ENCODE measurements around the gene BRIP1. TPM values are rescaled to one million over a fixed set of nuclear protein-coding genes. Genes with fewer than 3 reads are reported as not detected.

The BRIP1 gene
- total RNA-seq, 4 donors from 2014 or later, result 0.80 to 2.4 (median 0.93) TPM

GRCh38 chr17:61856035-61856434 is 7.3 kb downstream of the BRIP1 start:
- H3K4me3 ChIP-seq (ENCODE audit: low read depth, poor library complexity, severe bottlenecking), result no peak overlapping the region
- intact Hi-C loops (cut with DNase I; ENCODE audit: low total_unique reads), result no loop called here
- DNase-seq (ENCODE audit: low spot score in 2 of 2), result no peak
- 97 to 98% methylated on average over 1 of the region's 1 CpG for WGBS, 2 donors
- TF ChIP-seq, protein P1, sequence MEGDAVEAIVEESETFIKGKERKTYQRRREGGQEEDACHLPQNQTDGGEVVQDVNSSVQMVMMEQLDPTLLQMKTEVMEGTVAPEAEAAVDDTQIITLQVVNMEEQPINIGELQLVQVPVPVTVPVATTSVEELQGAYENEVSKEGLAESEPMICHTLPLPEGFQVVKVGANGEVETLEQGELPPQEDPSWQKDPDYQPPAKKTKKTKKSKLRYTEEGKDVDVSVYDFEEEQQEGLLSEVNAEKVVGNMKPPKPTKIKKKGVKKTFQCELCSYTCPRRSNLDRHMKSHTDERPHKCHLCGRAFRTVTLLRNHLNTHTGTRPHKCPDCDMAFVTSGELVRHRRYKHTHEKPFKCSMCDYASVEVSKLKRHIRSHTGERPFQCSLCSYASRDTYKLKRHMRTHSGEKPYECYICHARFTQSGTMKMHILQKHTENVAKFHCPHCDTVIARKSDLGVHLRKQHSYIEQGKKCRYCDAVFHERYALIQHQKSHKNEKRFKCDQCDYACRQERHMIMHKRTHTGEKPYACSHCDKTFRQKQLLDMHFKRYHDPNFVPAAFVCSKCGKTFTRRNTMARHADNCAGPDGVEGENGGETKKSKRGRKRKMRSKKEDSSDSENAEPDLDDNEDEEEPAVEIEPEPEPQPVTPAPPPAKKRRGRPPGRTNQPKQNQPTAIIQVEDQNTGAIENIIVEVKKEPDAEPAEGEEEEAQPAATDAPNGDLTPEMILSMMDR (IDR thresholded peaks at IDR 0.05), result no peak
- TF ChIP-seq POLR2A (IDR thresholded peaks at IDR 0.05), result no peak

DNA sequence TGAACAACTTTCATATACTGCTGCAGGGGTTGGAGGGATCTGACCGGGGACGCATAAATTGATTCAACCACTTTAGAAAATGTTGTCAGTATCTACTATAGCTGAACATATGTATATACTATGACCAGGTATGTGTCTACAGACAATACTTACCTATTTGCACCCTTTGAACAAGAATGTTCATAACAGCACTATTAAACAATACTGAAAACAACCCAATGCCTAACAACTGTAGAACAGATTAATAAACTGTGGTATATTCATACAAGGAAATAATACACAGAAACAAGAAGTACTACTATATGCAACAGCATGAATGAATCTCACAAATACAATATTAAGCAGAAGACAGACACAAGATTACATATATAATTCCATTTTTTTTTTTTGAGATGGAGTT is 10.5 kb downstream of the BRIP1 start:
- DNase-seq (ENCODE audit: low spot score in 2 of 2), result no peak
- intact Hi-C loops (cut with DNase I; ENCODE audit: low total_unique reads), result no loop called here
- no peak overlapping the region for H3K4me3 ChIP-seq (ENCODE audit: low read depth, poor library complexity, severe bottlenecking)
- WGBS, 2 donors, result 96 to 97% methylated on average over 2 of the region's 2 CpGs
- TF ChIP-seq, protein P1 (IDR thresholded peaks at IDR 0.05), result no peak
- TF ChIP-seq POLR2A (IDR thresholded peaks at IDR 0.05), result no peak

DNA sequence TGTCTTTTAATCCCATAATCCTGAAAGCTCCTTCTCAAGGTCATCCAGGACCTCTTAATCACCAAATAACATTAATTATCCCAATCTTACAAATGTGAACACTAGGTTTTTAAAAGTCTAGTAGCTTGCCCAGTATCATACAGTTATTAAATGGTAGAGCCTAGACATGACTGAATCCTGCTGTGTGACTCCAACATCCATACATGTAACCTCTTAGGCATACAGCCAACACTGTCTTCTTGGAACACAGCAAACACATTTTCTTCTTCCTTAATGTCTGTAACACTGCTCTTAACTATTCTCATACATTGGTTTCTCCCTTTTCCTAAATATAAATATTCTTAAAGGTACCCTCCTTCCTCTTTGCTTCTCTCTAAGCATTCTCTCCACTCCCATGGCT is 13.7 kb downstream of the BRIP1 start:
- DNase-seq (ENCODE audit: low spot score in 2 of 2), result no peak
- no peak overlapping the region for H3K4me3 ChIP-seq (ENCODE audit: low read depth, poor library complexity, severe bottlenecking)
- intact Hi-C loops (cut with DNase I; ENCODE audit: low total_unique reads), result no loop called here
- TF ChIP-seq, protein P1 (IDR thresholded peaks at IDR 0.05), result no peak
- no peak for TF ChIP-seq POLR2A (IDR thresholded peaks at IDR 0.05)

- H3K4me3 ChIP-seq (ENCODE audit: low read depth, poor library complexity, severe bottlenecking), result no peak overlapping the region
- DNase-seq (ENCODE audit: low spot score in 2 of 2), result no peak
- TF ChIP-seq, protein P1 (IDR thresholded peaks at IDR 0.05), result no peak
- no peak for TF ChIP-seq POLR2A (IDR thresholded peaks at IDR 0.05)
- 94 to 97% methylated on average over 2 of the region's 2 CpGs for WGBS, 2 donors
- intact Hi-C loops (cut with DNase I; ENCODE audit: low total_unique reads), result no loop called here
Measured at GRCh38 chr17:61848896-61849295, 14.4 kb downstream of the BRIP1 start.

GRCh38 chr17:61848247-61848646 is 15.1 kb downstream of the BRIP1 start:
- no peak for TF ChIP-seq POLR2A (IDR thresholded peaks at IDR 0.05)
- TF ChIP-seq, protein P1 (IDR thresholded peaks at IDR 0.05), result no peak
- no peak for DNase-seq (ENCODE audit: low spot score in 2 of 2)
- no peak overlapping the region for H3K4me3 ChIP-seq (ENCODE audit: low read depth, poor library complexity, severe bottlenecking)
- intact Hi-C loops (cut with DNase I; ENCODE audit: low total_unique reads), result no loop called here
- 92 to 100% methylated on average over 2 of the region's 2 CpGs for WGBS, 2 donors

GRCh38 chr17:61847659-61848058 is 15.7 kb downstream of the BRIP1 start:
- intact Hi-C loops (cut with DNase I; ENCODE audit: low total_unique reads), result no loop called here
- DNase-seq (ENCODE audit: low spot score in 2 of 2), result no peak
- no peak for TF ChIP-seq POLR2A (IDR thresholded peaks at IDR 0.05)
- TF ChIP-seq, protein P1 (IDR thresholded peaks at IDR 0.05), result no peak
- WGBS, 2 donors, result 96% methylated on average over 3 of the region's 3 CpGs
- H3K4me3 ChIP-seq (ENCODE audit: low read depth, poor library complexity, severe bottlenecking), result no peak overlapping the region

Measured in lower leg skin (tissue), 4 donors.